Lung microvascular endothelial cell (primary cell): ENCODE measurements around the gene SPRYD3. TPM values are rescaled to one million over a fixed set of nuclear protein-coding genes. Genes with fewer than 3 reads are reported as not detected.

Source experiments
- DNase-seq, 2 donors: peaks; one replicate each; pipeline versions ENCODE4 v3.0.0 to v3.0.0-alpha.2; 2010; ENCODE audit warnings: low read depth in 2 of 2
- total RNA-seq: library from RNA; depleted of rRNA; stranded (reverse); fragments of >200 nt; gene quantifications from 2 replicates; pipeline ENCODE4 v1.2.1, GENCODE V29; 2014

The SPRYD3 gene
- total RNA-seq, 1 donor from 2014 or later, result 12.9 TPM

GRCh38 chr12:53082637-53083175 is 3.5 kb upstream of the SPRYD3 start:
- DNase-seq, result no peak

DNA sequence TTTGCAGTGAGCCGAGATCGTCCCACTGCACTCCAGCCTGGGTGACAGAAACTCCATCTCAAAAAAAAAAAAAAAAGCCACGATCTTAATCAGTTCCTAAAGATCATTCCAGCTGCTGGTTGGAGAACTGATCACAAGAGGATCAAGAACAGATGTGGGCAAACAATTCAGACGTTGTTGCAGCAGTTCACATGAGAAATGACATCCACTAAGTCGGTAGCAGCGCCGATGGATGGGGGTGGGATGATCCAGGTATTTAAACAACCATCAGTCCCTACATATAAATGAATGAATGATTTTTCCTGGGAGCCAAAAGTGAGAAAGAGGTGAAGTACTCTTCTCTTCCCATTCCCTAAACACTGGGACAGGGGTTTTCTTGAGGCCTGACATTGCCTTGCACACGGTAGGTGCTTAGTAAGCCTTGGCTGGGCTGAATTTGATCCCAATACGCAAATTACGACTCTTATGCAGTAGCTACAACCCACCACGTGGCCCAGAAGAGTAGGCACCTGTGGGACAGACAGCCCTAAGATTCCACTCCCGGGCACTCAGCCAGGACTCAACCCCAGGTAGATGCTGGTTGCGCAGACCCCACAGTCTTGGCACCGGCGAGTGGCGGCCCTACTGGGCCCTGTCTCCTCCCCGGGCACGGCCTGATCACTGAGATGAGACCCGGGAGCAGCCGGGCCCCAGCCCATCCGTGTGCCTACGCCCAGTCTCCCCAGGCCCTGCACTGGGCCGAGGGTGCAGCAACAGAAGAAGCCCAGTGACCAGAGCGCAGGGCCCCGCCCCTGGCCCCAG is 565 bp downstream of the SPRYD3 start:
- DNase-seq, result no peak

DNA sequence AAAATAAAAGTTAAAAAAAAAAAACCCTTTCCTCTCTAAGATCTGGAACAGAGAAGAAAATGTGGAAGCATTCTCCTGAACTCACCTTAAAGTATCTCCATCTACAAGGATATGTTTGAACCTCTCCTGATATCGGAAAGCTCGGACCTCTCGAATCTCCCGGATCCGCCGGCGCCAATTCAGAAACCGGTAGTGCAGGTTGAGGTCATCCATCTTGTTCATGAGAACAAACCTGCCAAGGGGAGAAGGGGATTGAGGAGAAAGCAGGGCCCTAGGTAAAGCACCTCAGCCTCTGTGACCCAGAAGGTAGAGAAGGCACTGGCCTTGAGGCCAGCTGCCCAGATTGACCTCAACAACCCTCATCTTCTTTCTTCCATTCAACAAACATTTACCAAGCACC is 2.2 kb downstream of the SPRYD3 start:
- DNase-seq, result no peak

DNA sequence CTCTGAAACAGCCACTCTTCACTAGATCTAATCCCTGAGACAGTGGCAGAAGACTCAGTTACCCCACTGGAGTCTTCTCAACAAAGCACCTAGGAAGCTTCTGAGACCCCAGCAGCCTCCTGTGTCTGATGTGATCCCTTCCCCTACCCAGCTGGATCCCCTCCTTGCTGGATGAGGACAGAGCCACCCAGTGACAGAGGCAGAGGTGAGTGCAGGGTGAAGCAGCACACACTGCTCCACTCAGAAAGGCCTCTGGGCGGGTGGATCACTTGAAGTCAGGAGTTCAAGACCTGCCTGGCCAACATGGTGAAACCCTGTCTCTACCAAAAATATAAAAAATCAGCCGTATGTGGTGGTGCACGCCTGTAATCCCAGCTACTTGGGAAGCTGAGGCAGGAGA is 2.7 kb downstream of the SPRYD3 start:
- DNase-seq, result no peak

DNA sequence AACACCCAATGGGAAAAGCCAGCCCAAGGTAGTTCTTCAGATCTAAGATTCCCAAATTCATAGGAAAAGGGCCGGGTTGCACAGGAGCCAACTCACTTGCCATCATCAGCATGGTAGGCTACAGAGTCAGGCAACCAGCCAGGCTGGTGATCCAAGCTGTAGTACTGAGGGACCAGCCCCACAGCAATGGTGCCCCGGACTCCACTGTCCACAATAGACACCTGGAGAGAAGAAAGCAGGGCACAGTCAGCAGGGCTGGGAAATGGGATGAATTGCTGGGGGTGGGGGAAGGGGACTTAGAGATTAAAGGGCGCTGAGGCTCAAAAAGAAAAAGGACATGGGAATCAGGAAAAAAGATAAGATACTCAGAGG is 4.2 kb downstream of the SPRYD3 start:
- no peak for DNase-seq

GRCh38 chr12:53074283-53074998 is 4.7 kb downstream of the SPRYD3 start:
- no peak for DNase-seq

DNA sequence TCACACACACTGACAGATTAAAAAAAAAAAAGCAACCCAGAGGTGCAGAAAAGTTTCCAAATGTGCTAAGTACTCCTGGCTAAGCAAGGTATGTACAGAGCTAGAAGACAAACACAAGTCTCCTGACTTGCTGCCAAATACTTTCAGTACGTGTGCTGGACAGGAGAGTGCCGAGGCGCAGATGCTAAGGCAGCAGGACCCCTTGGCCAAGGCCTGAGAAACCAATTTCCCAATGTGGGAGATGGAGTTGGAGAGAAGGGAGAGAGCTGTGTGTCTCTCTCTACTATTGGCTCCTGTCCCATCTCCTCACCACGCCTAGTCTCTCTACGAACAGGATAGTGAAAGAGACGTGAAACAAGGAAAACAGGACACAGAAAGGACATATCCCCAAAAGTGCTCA is 5.3 kb downstream of the SPRYD3 start:
- DNase-seq, result no peak

- DNase-seq, result peak; percentile 39 to 47
Observed at GRCh38 chr12:53071591-53072551, 7.3 kb downstream of the SPRYD3 start.

DNA sequence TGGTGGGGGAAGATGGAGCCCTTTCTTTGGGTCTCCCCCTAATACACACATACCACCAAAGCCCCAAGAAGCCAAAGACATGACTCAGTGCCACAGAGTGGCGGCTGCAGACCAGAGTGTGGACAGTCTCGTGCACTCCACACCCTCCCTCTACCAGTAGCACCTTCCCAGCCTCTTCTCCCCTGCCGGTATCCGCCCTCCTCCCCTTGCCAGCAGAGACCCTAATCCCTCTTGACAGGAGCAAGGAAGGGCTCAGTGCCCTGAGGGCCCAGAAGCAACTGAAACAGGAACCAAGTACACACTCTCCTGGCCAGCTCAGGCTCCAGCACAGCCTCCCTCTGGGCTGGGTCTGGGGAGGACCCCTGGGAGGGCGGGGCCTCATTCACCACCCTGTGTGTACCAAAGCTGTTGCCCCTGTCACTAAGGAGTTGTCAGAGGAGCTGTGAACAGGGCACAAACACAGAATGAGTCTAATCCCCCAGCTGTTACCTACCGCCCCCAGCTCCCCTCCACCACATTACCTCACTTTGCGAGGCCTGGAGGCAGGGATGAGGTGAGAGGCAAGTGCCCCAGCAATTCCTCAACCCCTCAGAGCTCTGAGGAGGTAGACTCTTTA is 8.2 kb downstream of the SPRYD3 start:
- no peak for DNase-seq

- DNase-seq, result no peak
Observed at GRCh38 chr12:53069621-53070410, 9.4 kb downstream of the SPRYD3 start.

GRCh38 chr12:53068811-53069585 is 10.2 kb downstream of the SPRYD3 start:
- DNase-seq, result no peak

- no peak for DNase-seq
Observed at GRCh38 chr12:53067993-53068770, 11.0 kb downstream of the SPRYD3 start.

DNA sequence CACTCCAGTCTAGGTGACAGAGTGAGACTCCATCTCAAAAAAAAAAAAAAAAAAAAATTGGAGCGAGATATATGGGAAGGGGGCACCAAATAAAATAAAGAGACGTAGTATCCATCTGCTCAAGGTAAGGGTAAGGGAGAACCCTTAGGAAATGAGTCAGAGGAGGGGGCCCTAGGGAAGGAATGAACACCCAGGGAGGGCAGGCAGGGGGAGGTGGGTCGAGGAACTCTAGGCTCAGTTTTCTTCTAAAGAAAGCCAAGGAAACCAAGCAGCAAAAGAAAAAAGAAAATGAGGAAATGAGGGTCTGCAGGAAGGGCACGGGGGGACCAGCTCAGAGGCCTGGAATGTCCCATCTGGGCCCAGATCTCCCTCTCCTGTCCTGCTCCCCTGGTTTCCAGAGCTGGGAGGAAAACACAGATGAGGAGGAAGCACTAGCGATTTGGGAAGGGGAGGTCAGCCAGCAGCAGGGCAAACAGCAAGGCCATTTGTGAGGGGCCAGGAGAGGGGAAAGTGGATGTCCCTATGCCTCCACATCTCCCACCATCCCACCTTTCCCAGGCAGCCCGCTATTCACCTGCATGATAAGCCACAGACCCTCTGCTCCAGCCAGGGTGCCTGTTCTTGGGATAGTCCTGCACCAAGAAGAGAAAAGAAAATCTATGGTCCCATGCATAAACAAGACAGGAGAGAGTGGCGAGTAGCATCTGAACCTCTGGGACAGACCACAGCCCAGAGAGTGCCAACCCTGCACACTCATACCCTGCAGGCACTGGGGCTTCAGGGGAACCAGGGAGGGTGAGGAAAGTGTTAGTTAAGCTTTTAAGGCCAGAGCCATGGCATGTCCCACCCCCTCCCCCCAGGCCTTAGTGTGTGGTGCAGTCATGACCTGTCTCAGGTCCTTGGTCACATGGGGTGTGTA is 11.9 kb downstream of the SPRYD3 start:
- no peak for DNase-seq

GRCh38 chr12:53065975-53066931 is 12.9 kb downstream of the SPRYD3 start:
- peak; percentile 82 to 89 for DNase-seq

DNA sequence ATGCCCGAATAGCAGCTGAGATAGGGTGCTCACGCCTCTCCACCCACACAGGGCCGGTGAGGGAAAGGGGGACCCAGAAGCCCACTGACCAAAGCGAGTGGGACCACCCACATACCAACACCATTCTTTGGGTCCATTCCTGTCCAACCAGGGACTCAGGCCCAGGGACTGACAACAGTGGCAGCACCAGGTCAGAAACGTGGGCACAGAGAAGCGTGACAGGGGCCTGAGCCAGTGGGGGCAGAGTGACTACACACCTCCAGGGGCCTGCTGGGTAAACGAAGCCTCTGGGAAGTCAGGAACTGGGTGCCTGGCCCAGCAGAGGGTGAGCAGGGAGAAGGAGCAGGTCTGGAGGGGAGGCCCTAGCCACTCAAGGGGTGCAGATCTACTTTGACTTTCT is 13.7 kb downstream of the SPRYD3 start:
- DNase-seq, result no peak

GRCh38 chr12:53064613-53065436 is 14.4 kb downstream of the SPRYD3 start:
- DNase-seq, result no peak
